H1 (cell line): ENCODE measurements around the gene LIPC. TPM values are rescaled to one million over a fixed set of nuclear protein-coding genes. Genes with fewer than 3 reads are reported as not detected.

Source experiments
- CTCF ChIA-PET: fragments of 300-600 bp; sonication (Branson Sonifier 250); formaldehyde crosslinking; loops from one replicate; lab custom pipeline; 2021; ENCODE audit not compliant: partially characterized antibody; lab: Charles Lee
- POLR2A ChIA-PET: fragments of 300-600 bp; sonication (Branson Sonifier 250); formaldehyde crosslinking; loops from one replicate; lab custom pipeline; 2021; ENCODE audit warnings: inconsistent platforms; ENCODE audit not compliant: partially characterized antibody; lab: Charles Lee
- DNase-seq, 2 experiments: peaks; one replicate each; pipeline versions ENCODE4 v3.0.0 to v3.0.0-alpha.2; 2010 to 2022; ENCODE audit warnings: low spot score in 2 of 2, low read depth in 1 of 2, mixed read lengths in 1 of 2
- FAIRE-seq: peaks from 2 replicates; lab custom pipeline; 2011; peaks lifted over from hg19 to GRCh38; lab: Jason Lieb, UNC
- H2AFZ ChIP-seq: 2 replicates; pipeline ENCODE4 v1.8.1; 2012; ENCODE audit warnings: low read length, inconsistent platforms
- H2AK5ac ChIP-seq: 2 replicates; pipeline ENCODE4 v1.6.1; 2013; ENCODE audit warnings: low read depth, low read length
- H2BK120ac ChIP-seq: replicated peaks from 2 replicates; pipeline ENCODE3; 2013; ENCODE audit warnings: low read depth, low read length, inconsistent platforms
- H2BK12ac ChIP-seq: 2 replicates; pipeline ENCODE4 v1.6.1; 2013; ENCODE audit warnings: low read depth, low read length
- H2BK15ac ChIP-seq: 2 replicates; pipeline ENCODE4 v1.6.1; 2013; ENCODE audit warnings: low read length
- H2BK20ac ChIP-seq: 2 replicates; pipeline ENCODE4 v1.6.1; 2013; ENCODE audit warnings: low read length
- H2BK5ac ChIP-seq: 2 replicates; pipeline ENCODE4 v1.6.1; 2013; ENCODE audit warnings: low read depth, low read length
- H3K14ac ChIP-seq: 2 replicates; pipeline ENCODE4 v1.6.1; 2013; ENCODE audit warnings: inconsistent platforms; ENCODE audit not compliant: insufficient read length
- H3K18ac ChIP-seq: 2 replicates; pipeline ENCODE4 v1.6.1; 2013; ENCODE audit warnings: low read length; ENCODE audit errors: extremely low read depth
- H3K23ac ChIP-seq: 2 replicates; pipeline ENCODE4 v1.6.1; 2013; ENCODE audit warnings: inconsistent platforms; ENCODE audit not compliant: insufficient read length
- H3K23me2 ChIP-seq: 2 replicates; pipeline ENCODE4 v1.6.1; 2013; ENCODE audit warnings: low read depth, low read length
- H3K27ac ChIP-seq: 2 replicates; pipeline ENCODE4 v1.6.1; 2011; ENCODE audit warnings: low read depth, low read length, inconsistent platforms
- H3K27me3 ChIP-seq, 4 experiments: replicated peaks in 1 of 4; 1 replicate in 1 of 4; 2 replicates in 3 of 4; pipeline versions ENCODE4 v1.6.1 to v1.8.1; 2011 to 2013; ENCODE audit warnings: low read length in 3 of 4, mild to moderate bottlenecking in 3 of 4, inconsistent platforms in 2 of 4, mixed read lengths in 2 of 4, moderate library complexity in 1 of 4; ENCODE audit not compliant: control insufficient read depth in 3 of 4, insufficient read depth in 3 of 4; ENCODE audit errors: extremely low read depth in 1 of 4
- H3K36me3 ChIP-seq, 4 experiments: 2 replicates each; pipeline versions ENCODE4 v1.6.1 to v1.8.1; 2011 to 2013; ENCODE audit warnings: mild to moderate bottlenecking in 4 of 4, low read length in 3 of 4, moderate library complexity in 2 of 4, control low read depth in 1 of 4, inconsistent platforms in 1 of 4; ENCODE audit not compliant: insufficient read depth in 4 of 4, control insufficient read depth in 2 of 4
- H3K4ac ChIP-seq: replicated peaks from 2 replicates; pipeline ENCODE3; 2013; ENCODE audit warnings: low read length, low read depth, mixed read lengths, inconsistent platforms; ENCODE audit not compliant: insufficient read length
- H3K4me1 ChIP-seq, 4 experiments: replicated peaks in 1 of 4; 1 replicate in 1 of 4; 2 replicates in 3 of 4; pipeline versions ENCODE4 v1.6.1 to v1.8.1; 2011 to 2013; ENCODE audit warnings: low read length in 3 of 4, inconsistent platforms in 2 of 4, mixed read lengths in 1 of 4; ENCODE audit not compliant: insufficient read depth in 4 of 4, control insufficient read depth in 3 of 4
- H3K4me2 ChIP-seq, 2 experiments: 2 replicates each; pipeline versions ENCODE4 v1.6.1 to v1.8.1; 2011 to 2013; ENCODE audit warnings: low read depth in 2 of 2, low read length in 2 of 2, control low read depth in 1 of 2, inconsistent platforms in 1 of 2, mild to moderate bottlenecking in 1 of 2; ENCODE audit not compliant: insufficient read depth in 1 of 2
- H3K4me3 ChIP-seq, 4 experiments: fragments of 200-600, 300-600 bp in 1 of 4; sonication (generic), shearing (Covaris generic), sonication (Bioruptor Twin) in 1 of 4; 2 replicates each; pipeline versions ENCODE4 v1.5.1 to v1.8.1; 2011 to 2016; ENCODE audit warnings: low read length in 4 of 4, low read depth in 3 of 4, control low read depth in 2 of 4, inconsistent platforms in 2 of 4, mild to moderate bottlenecking in 2 of 4, mixed read lengths in 1 of 4, moderate library complexity in 1 of 4; ENCODE audit not compliant: insufficient read depth in 2 of 4; ENCODE audit errors: extremely low read depth in 1 of 4
- H3K56ac ChIP-seq: replicated peaks from 2 replicates; pipeline ENCODE3; 2013; ENCODE audit warnings: low read depth, mild to moderate bottlenecking, mixed read lengths, low read length, inconsistent platforms; ENCODE audit not compliant: insufficient read length
- H3K79me1 ChIP-seq: 2 replicates; pipeline ENCODE4 v1.6.1; 2013; ENCODE audit warnings: low read depth, low read length, control low read depth
- H3K79me2 ChIP-seq, 2 experiments: 2 replicates each; pipeline versions ENCODE4 v1.6.1 to v1.8.1; 2012 to 2013; ENCODE audit warnings: low read length in 2 of 2, mild to moderate bottlenecking in 2 of 2, inconsistent platforms in 1 of 2; ENCODE audit not compliant: insufficient read depth in 2 of 2, control insufficient read depth in 1 of 2
- H3K9ac ChIP-seq, 4 experiments: replicated peaks in 1 of 4; 1 replicate in 1 of 4; 2 replicates in 3 of 4; pipeline versions ENCODE4 v1.6.1 to v1.8.1; 2011 to 2013; ENCODE audit warnings: low read depth in 3 of 4, low read length in 3 of 4, control low read depth in 2 of 4, mild to moderate bottlenecking in 2 of 4, moderate library complexity in 2 of 4, inconsistent platforms in 1 of 4; ENCODE audit errors: extremely low read depth in 1 of 4
- H3K9me3 ChIP-seq, 2 experiments: 2 replicates each; pipeline versions ENCODE4 v1.6.1 to v1.8.1; 2012 to 2013; ENCODE audit warnings: mild to moderate bottlenecking in 2 of 2, moderate library complexity in 2 of 2, control low read depth in 1 of 2, inconsistent platforms in 1 of 2, low read depth in 1 of 2, low read length in 1 of 2, mixed read lengths in 1 of 2; ENCODE audit not compliant: insufficient read depth in 2 of 2
- H4K20me1 ChIP-seq, 2 experiments: replicated peaks in 1 of 2; 2 replicates each; pipeline versions ENCODE3 to v1.8.1; 2011 to 2013; ENCODE audit warnings: inconsistent platforms in 2 of 2, low read length in 2 of 2, mild to moderate bottlenecking in 1 of 2; ENCODE audit not compliant: insufficient read depth in 2 of 2, control insufficient read depth in 1 of 2
- H4K5ac ChIP-seq: 2 replicates; pipeline ENCODE4 v1.6.1; 2013; ENCODE audit warnings: low read length, low read depth, mixed read lengths, inconsistent platforms; ENCODE audit not compliant: insufficient read length
- H4K8ac ChIP-seq: 2 replicates; pipeline ENCODE4 v1.8.0; 2013; ENCODE audit warnings: mild to moderate bottlenecking, moderate library complexity, low read length, inconsistent platforms; ENCODE audit not compliant: insufficient read depth; ENCODE audit errors: extremely low read depth
- H4K91ac ChIP-seq: replicated peaks from 2 replicates; pipeline ENCODE3; 2013; ENCODE audit warnings: low read length, mixed read lengths, inconsistent platforms; ENCODE audit not compliant: insufficient read length
- SRF ChIP-seq: IDR thresholded peaks from 2 replicates; pipeline ENCODE4 v1.6.1; 2011; ENCODE audit warnings: mild to moderate bottlenecking, low read depth, low read length, moderate library complexity
- TEAD4 ChIP-seq: IDR thresholded peaks from 2 replicates; pipeline ENCODE4 v1.6.1; 2012; ENCODE audit warnings: low read depth, low read length, inconsistent platforms, mixed read lengths
- WGBS, 2 experiments: shearing (Covaris generic) in 1 of 2; methylation state at CpG; one replicate each; pipeline versions ENCODE4 v1.1.6 to v1.1.7; 2013 to 2015; ENCODE audit warnings: low lambda C conversion rate in 2 of 2, mixed read lengths in 2 of 2, inconsistent platforms in 1 of 2, low coverage in 1 of 2, missing lambda C conversion rate in 1 of 2; ENCODE audit not compliant: insufficient replicate concordance in 2 of 2, insufficient coverage in 1 of 2, insufficient read length in 1 of 2; ENCODE audit errors: extremely low coverage in 1 of 2, missing lambda C conversion rate in 1 of 2; 5-methylcytosine and 5-hydroxymethylcytosine counted together
- polyA plus RNA-seq, 7 experiments: library from polyadenylated mRNA; depleted of rRNA in 3 of 7; stranded (reverse) in 5 of 7; unstranded in 2 of 7; fragments of >200 nt in 5 of 7; fragments of 200-250 nt in 2 of 7; gene quantifications; 1 replicate in 5 of 7; 2 replicates in 1 of 7; 4 replicates in 1 of 7; pipeline versions ENCODE4 v1.2.1 to v1.2.3, GENCODE V29; 2011 to 2013; ENCODE audit warnings: missing spikeins in 2 of 7, mixed read lengths in 2 of 7
- total RNA-seq: library from RNA; stranded (reverse); fragmentation: NEBNext Ultra II Directional; extraction: Animal tissue kit (Norgen Biotek cat#: 25700); gene quantifications from 2 replicates; pipeline ENCODE4 v1.2.1, GENCODE V29; 2021

LIPC gene
- total and polyA plus RNA-seq, 2 of the 8 experiments (the other 6 are each of a cell fraction or from before 2014, with no cell fraction given): not detected

GRCh38 chr15:58458076-58458475, 26.3 kb downstream of the LIPC start:
- FAIRE-seq: no peak
- no peak for TF ChIP-seq SRF
- TF ChIP-seq TEAD4: no peak

More at GRCh38 chr15:58458076-58458475, 26.3 kb downstream of the LIPC start:
- Histone ChIP-seq H3K79me1 (no peaks in the 10 kb centered on the region), H2BK12ac (no peak overlapping the region), H2BK20ac (no peak overlapping the region), H2AFZ (no peak overlapping the region), H3K36me3 (no peaks in the 10 kb centered on the region), H3K14ac (no peak overlapping the region), H3K18ac (no peak overlapping the region), H4K8ac (no peak overlapping the region), H3K27me3 (no peaks in the 10 kb centered on the region), H2BK120ac (no peak overlapping the region), H3K4me1 (no peaks in the 10 kb centered on the region), H4K5ac (no peak overlapping the region), H3K79me2 (no peaks in the 10 kb centered on the region), H2BK15ac (no peak overlapping the region), H2AK5ac (no peak overlapping the region), H3K27ac (no peak overlapping the region), H2BK5ac (no peak overlapping the region), H3K4me3 (no peak overlapping the region), H3K23ac (no peak overlapping the region), H3K4me2 (no peak overlapping the region), H3K4ac (no peak overlapping the region), H3K9me3 (no peaks in the 10 kb centered on the region), H3K9ac (no peak overlapping the region), H3K23me2 (no peaks in the 10 kb centered on the region), H4K91ac (no peak overlapping the region), H4K20me1 (no peaks in the 10 kb centered on the region), H3K56ac (no peak overlapping the region)
- no peak for DNase-seq
- WGBS, 2 experiments: 80% methylated on average over 3 of the region's 3 CpGs; no CpG with 5 or more reads in 1 of the 2 experiments
- POLR2A ChIA-PET: no interaction called here
- CTCF ChIA-PET: interaction anchor here (0.9 to 1.2 kb wide), 2 partner anchors 80 to 230 kb away, joined by 3 read pairs; no protein-coding TSS in a partner anchor
